A673 (cell line): ENCODE data around the gene EPB41. TPM values are rescaled to one million over a fixed set of nuclear protein-coding genes. Genes with fewer than 3 reads are reported as not detected.

Source experiments
- BruUV-seq: library from RNA; stranded (reverse); fragments of 400-500 nt; replicated peaks from 2 replicates; lab custom pipeline; 2021; lab: Mats Ljungman, UMichigan
- CTCF ChIA-PET: fragments of 300-600 bp; sonication (Branson Sonifier 250); formaldehyde crosslinking; loops from one replicate; lab custom pipeline; 2022; ENCODE audit warnings: antibody characterized with exemption; lab: Charles Lee
- POLR2A ChIA-PET: fragments of 300-600 bp; sonication (Branson Sonifier 250); formaldehyde crosslinking; loops from one replicate; lab custom pipeline; 2022; ENCODE audit warnings: antibody characterized with exemption; ENCODE audit not compliant: low non-redundant PET; lab: Charles Lee
- DNase-seq: peaks from one replicate; pipeline ENCODE4 v3.0.0-alpha.2; 2015; ENCODE audit warnings: low spot score
- H3K27ac ChIP-seq: fragments of 200-600 bp; sonication (generic); 2 replicates; pipeline ENCODE4 v1.5.1; 2016; ENCODE audit warnings: mixed run types, low read depth, mild to moderate bottlenecking, mixed read lengths, antibody characterized with exemption, low read length; ENCODE audit not compliant: poor library complexity, severe bottlenecking
- H3K27me3 ChIP-seq: fragments of 200-600 bp; sonication (generic); replicated peaks from 2 replicates; pipeline ENCODE4 v1.6.1; 2017; ENCODE audit warnings: mixed run types, low read depth, mild to moderate bottlenecking, mixed read lengths, antibody characterized with exemption, low read length; ENCODE audit not compliant: insufficient read depth, poor library complexity
- H3K36me3 ChIP-seq: fragments of 200-600 bp; sonication (generic); 2 replicates; pipeline ENCODE4 v1.6.1; 2016; ENCODE audit warnings: mixed run types, mild to moderate bottlenecking, mixed read lengths, antibody characterized with exemption, low read length; ENCODE audit not compliant: insufficient read depth, poor library complexity, severe bottlenecking
- H3K4me1 ChIP-seq: fragments of 200-600 bp; sonication (generic); 2 replicates; pipeline ENCODE4 v1.6.1; 2017; ENCODE audit warnings: mixed run types, mild to moderate bottlenecking, mixed read lengths, antibody characterized with exemption, low read length; ENCODE audit not compliant: insufficient read depth, poor library complexity, severe bottlenecking
- H3K4me3 ChIP-seq: fragments of 200-600 bp; sonication (generic); 2 replicates; pipeline ENCODE4 v1.5.1; 2016; ENCODE audit warnings: low read depth, mixed run types, mild to moderate bottlenecking, mixed read lengths, low read length; ENCODE audit not compliant: poor library complexity, severe bottlenecking
- H3K9me3 ChIP-seq: fragments of 200-600 bp; sonication (generic); 2 replicates; pipeline ENCODE4 v1.6.1; 2016; ENCODE audit warnings: mixed run types, low read depth, mild to moderate bottlenecking, mixed read lengths, antibody characterized with exemption, low read length; ENCODE audit not compliant: poor library complexity, severe bottlenecking
- CTCF ChIP-seq: fragments of 300-800, 200-600 bp; sonication (generic); conservative IDR thresholded peaks from 2 replicates; pipeline ENCODE4 v1.5.1; 2017; ENCODE audit warnings: low read depth, mild to moderate bottlenecking, antibody characterized with exemption, low read length, moderate library complexity, mixed read lengths
- EZH2 ChIP-seq: fragments of 200-600 bp; sonication (generic); IDR thresholded peaks from 2 replicates; pipeline ENCODE4 v1.6.1; 2017; ENCODE audit warnings: borderline replicate concordance, low read depth, mild to moderate bottlenecking, mixed read lengths, antibody characterized with exemption, low read length; ENCODE audit not compliant: poor library complexity, severe bottlenecking
- intact Hi-C: fragments of 100-400 bp; cut with micrococcal nuclease; formaldehyde crosslinking; loops from one replicate; pipeline ENCODE4 v1.10.0; 2022; ENCODE audit not compliant: unreplicated experiment
- total RNA-seq: library from RNA; stranded (reverse); gene quantifications from 2 replicates; pipeline ENCODE4 v1.2.3, GENCODE V29; 2021

Gene EPB41
- total RNA-seq, 1 experiment from 2014 or later = 337 TPM

- Histone ChIP-seq H3K36me3 (peaks cover 45% of the 10 kb centered on the region), H3K27me3 (no peaks in the 10 kb centered on the region), H3K9me3 (no peaks in the 10 kb centered on the region), H3K4me1 (peaks cover 9% of the 10 kb centered on the region), H3K4me3 (no peak overlapping the region), H3K27ac (peak overlapping the region; percentile 40)
- no peak for DNase-seq
- ChIA-PET POLR2A (no interaction called here), CTCF (interaction anchor here (1.5 kb wide), 1 partner anchor 237 kb away, joined by 4 read pairs; no protein-coding TSS in a partner anchor)
- TF ChIP-seq EZH2 (no peak), CTCF (no peak)
- BruUV-seq = no TSS peak
- intact Hi-C loops = no loop called here
These were observed 205.0 kb downstream of the EPB41 start for GRCh38 chr1:29119121-29119929.

GRCh38 chr1:29120367-29120766, 206.0 kb downstream of the EPB41 start:
- no TSS peak for BruUV-seq

DNA sequence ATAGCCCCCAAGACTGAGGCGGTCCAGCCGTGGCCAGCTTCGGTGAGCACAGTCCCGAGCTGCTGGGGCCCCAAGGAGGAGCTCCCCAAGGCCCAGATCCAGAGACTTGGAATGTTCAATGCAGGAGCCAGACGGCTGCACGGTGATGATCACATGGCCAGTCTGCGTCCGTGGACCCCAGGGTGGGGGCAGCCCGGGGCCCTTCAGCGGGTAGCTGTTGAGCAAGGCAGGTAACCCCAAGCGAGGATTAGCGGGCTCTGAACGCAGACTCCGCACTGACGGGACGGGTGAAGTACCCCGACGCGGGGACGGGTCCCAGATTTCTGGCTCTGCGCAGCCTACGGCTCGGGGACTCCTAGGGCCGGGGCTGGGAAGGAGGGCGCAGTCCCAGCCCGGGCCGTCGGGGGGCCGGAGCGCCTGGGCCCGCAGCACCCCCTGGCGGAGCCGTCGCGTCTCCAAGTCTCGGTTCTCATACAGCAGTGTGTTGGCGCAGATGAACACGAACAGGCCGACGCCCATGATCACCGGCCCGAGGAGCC, 206.6 kb downstream of the EPB41 start:
- H3K36me3 ChIP-seq = peaks cover 30% of the 10 kb centered on the region
- TF ChIP-seq EZH2 (no peak), CTCF (peak; percentile 83)
- BruUV-seq = no TSS peak
- no peaks in the 10 kb centered on the region for H3K27me3 ChIP-seq
- intact Hi-C loops = loop anchor here (5.0 kb wide), 2 partner anchors 224 to 239 kb away; no protein-coding TSS in a partner anchor
- ChIA-PET POLR2A (no interaction called here), CTCF (interaction anchor here (1.5 to 1.6 kb wide), 2 partner anchors 239 kb away, joined by 4 to 8 read pairs; no protein-coding TSS in a partner anchor)
- peaks cover 9% of the 10 kb centered on the region for H3K4me1 ChIP-seq
- peak overlapping the region; percentile 50 for H3K4me3 ChIP-seq
- H3K27ac ChIP-seq = no peak overlapping the region
- peak; percentile 87 for DNase-seq
- no peaks in the 10 kb centered on the region for H3K9me3 ChIP-seq

More at GRCh38 chr1:29120367-29120766, 206.0 kb downstream of the EPB41 start:
- Histone ChIP-seq H3K4me3 (no peak overlapping the region), H3K27me3 (no peaks in the 10 kb centered on the region), H3K36me3 (peaks cover 36% of the 10 kb centered on the region), H3K27ac (no peak overlapping the region), H3K4me1 (peaks cover 9% of the 10 kb centered on the region), H3K9me3 (no peaks in the 10 kb centered on the region)
- intact Hi-C loops = loop anchor here (5.0 kb wide), 2 partner anchors 223 to 238 kb away; no protein-coding TSS in a partner anchor
- POLR2A ChIA-PET = no interaction called here
- no peak for TF ChIP-seq CTCF
- no peak for TF ChIP-seq EZH2
- DNase-seq = no peak
- CTCF ChIA-PET = interaction anchor here (1.5 kb wide), 1 partner anchor 238 kb away, joined by 4 read pairs; no protein-coding TSS in a partner anchor
